Epithelial cell of proximal tubule (primary cell): ENCODE measurements around the gene CCNB2. TPM values are rescaled to one million over a fixed set of nuclear protein-coding genes. Genes with fewer than 3 reads are reported as not detected.

Experiments
- DNase-seq: peaks from one replicate; pipeline ENCODE4 v3.0.0-alpha.2; 2011; ENCODE audit warnings: low read depth
- H3K4me3 ChIP-seq: 2 replicates; pipeline ENCODE4 v1.5.1; 2011; ENCODE audit warnings: low read depth, mild to moderate bottlenecking, low read length
- CTCF ChIP-seq: conservative IDR thresholded peaks from 2 replicates; pipeline ENCODE4 v1.5.1; 2012; ENCODE audit warnings: low read depth, mild to moderate bottlenecking, low read length
- total RNA-seq: library from RNA; depleted of rRNA; stranded (reverse); fragments of >200 nt; gene quantifications from 2 replicates; pipeline ENCODE4 v1.2.3, GENCODE V29; 2015

CCNB2 gene
- total RNA-seq, 1 donor from 2014 or later, result 108 TPM

GRCh38 chr15:59154243-59154642 is 49.3 kb downstream of the CCNB2 start:
- DNase-seq, result no peak
- no peak overlapping the region for H3K4me3 ChIP-seq
- no peak for TF ChIP-seq CTCF

- no peak for DNase-seq
- no peak for TF ChIP-seq CTCF
- H3K4me3 ChIP-seq, result no peak overlapping the region
Measured at GRCh38 chr15:59155431-59155830, 50.5 kb downstream of the CCNB2 start.

DNA sequence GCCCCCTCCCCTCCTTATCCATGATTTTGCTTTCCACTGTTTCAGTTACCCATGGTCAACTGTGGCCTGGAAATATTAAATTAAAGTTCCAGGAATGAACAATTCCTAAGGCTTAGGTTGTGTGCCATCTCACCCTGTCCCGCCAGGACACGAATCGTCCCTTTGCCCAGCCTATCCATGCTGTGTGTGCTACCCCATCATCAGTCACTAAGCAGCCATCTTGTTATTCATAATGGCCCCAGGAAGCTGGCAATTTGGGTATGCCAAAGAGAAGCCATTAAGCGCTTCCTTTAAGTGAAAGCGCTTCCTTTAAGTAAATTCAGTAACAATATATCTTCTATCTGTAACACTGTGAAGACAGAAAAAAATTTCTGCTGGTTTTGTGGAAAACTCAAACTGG is 52.5 kb downstream of the CCNB2 start:
- TF ChIP-seq CTCF, result no peak
- H3K4me3 ChIP-seq, result no peak overlapping the region
- DNase-seq, result no peak

DNA sequence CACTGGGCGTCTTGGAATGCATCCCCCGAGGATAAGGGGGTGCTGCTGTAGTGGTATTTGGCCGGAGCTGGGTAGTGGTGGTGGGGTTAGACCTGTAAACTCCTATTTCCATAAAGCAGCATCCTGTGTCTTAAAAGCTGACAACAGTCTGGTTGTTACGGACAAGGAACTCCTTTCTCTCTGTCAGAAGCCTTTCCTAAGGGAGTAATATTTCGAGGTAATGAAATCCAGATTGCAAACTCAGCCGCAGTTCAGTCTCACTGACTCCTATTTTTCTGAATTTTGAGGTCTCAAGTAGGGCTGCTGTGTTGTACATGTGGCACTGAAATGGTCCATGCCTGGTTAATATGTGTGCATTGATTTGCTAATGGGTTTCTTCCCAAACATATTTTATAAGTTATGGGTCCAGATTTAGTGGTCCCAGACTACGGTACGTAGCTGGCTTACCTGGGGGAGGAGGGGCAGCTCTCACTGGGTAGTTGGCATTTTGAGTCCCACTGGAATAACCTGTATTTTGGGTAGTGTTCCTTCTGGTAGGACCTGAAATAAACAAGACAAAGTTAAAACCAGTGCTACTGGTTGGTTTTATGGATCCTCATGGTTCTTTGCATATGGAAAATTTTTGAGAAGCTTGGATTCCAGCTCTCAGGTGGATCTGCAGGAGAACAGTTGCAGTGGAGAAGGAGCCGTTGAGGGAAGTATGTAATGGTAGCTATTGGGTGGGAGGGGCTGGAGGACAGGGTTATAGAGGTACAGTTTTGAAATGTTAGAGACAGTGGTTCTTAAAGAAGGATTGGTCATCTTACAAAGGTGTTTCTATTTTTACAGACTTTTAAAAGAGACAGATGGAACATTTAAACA is 53.1 kb downstream of the CCNB2 start:
- no peak overlapping the region for H3K4me3 ChIP-seq
- DNase-seq, result no peak
- no peak for TF ChIP-seq CTCF

GRCh38 chr15:59158701-59159034 is 53.7 kb downstream of the CCNB2 start:
- no peak overlapping the region for H3K4me3 ChIP-seq
- no peak for TF ChIP-seq CTCF
- DNase-seq, result no peak

GRCh38 chr15:59159210-59159609 is 54.3 kb downstream of the CCNB2 start:
- no peak overlapping the region for H3K4me3 ChIP-seq
- no peak for TF ChIP-seq CTCF
- no peak for DNase-seq
